Neural progenitor cell (in vitro differentiated cells): Measurements from ENCODE around the gene FGD4. TPM values are rescaled to one million over a fixed set of nuclear protein-coding genes. Genes with fewer than 3 reads are reported as not detected.

ENCODE experiments used
- DNase-seq: peaks from one replicate; pipeline ENCODE4 v3.0.0-alpha.2; 2016; ENCODE audit warnings: low spot score
- H2AFZ ChIP-seq: fragments of 200-600 bp; sonication (generic); replicated peaks from 2 replicates; pipeline ENCODE4 v1.6.1; 2016; ENCODE audit warnings: antibody characterized with exemption
- H3F3A ChIP-seq: fragments of 200-600 bp; sonication (generic); 2 replicates; pipeline ENCODE4 v1.6.1; 2016; ENCODE audit warnings: antibody characterized with exemption, low read depth
- H3K27ac ChIP-seq: fragments of 200-600 bp; sonication (generic); 2 replicates; pipeline ENCODE4 v1.5.1; 2016; ENCODE audit warnings: mild to moderate bottlenecking
- H3K27me3 ChIP-seq: fragments of 200-600 bp; sonication (generic); 2 replicates; pipeline ENCODE4 v1.6.1; 2016; ENCODE audit warnings: mild to moderate bottlenecking, moderate library complexity
- H3K36me3 ChIP-seq: fragments of 200-600 bp; sonication (generic); 2 replicates; pipeline ENCODE4 v1.5.1; 2016
- H3K4me1 ChIP-seq: fragments of 200-600 bp; sonication (generic); 2 replicates; pipeline ENCODE4 v1.6.1; 2016; ENCODE audit warnings: mixed run types
- H3K4me2 ChIP-seq: fragments of 200-600 bp; sonication (generic); 2 replicates; pipeline ENCODE4 v1.6.1; 2016
- H3K4me3 ChIP-seq: fragments of 200-600 bp; sonication (generic); 2 replicates; pipeline ENCODE4 v1.5.1; 2016
- H3K79me2 ChIP-seq: fragments of 200-600 bp; sonication (generic); 2 replicates; pipeline ENCODE4 v1.6.1; 2016; ENCODE audit warnings: low read depth
- H3K9ac ChIP-seq: fragments of 200-600 bp; sonication (generic); 2 replicates; pipeline ENCODE4 v1.6.1; 2016
- H3K9me3 ChIP-seq: fragments of 200-600 bp; sonication (generic); 2 replicates; pipeline ENCODE4 v1.5.1; 2016; ENCODE audit warnings: low read depth
- H4K20me1 ChIP-seq: fragments of 200-600 bp; sonication (generic); 2 replicates; pipeline ENCODE4 v1.6.1; 2016; ENCODE audit warnings: low read depth
- H3K27ac Mint-ChIP-seq: 3 replicates; pipeline ENCODE4 v1.8.0; 2021; ENCODE audit warnings: mixed read lengths
- H3K27me3 Mint-ChIP-seq: 2 replicates; pipeline ENCODE4 v1.8.0; 2022; ENCODE audit warnings: low read depth, mild to moderate bottlenecking, inconsistent platforms, moderate library complexity, mixed read lengths; ENCODE audit not compliant: insufficient read depth
- H3K36me3 Mint-ChIP-seq: 3 replicates; pipeline ENCODE4 v1.8.0; 2021; ENCODE audit warnings: mixed read lengths
- H3K4me1 Mint-ChIP-seq: 3 replicates; pipeline ENCODE4 v1.8.0; 2021; ENCODE audit warnings: mixed read lengths
- H3K4me3 Mint-ChIP-seq: 3 replicates; pipeline ENCODE4 v1.8.0; 2021; ENCODE audit warnings: mild to moderate bottlenecking, moderate library complexity, mixed read lengths
- H3K9me3 Mint-ChIP-seq: 3 replicates; pipeline ENCODE4 v1.8.0; 2020; ENCODE audit warnings: mixed read lengths
- CTCF ChIP-seq: fragments of 200-600 bp; sonication (generic); IDR thresholded peaks from 2 replicates; pipeline ENCODE4 v1.5.1; 2017; ENCODE audit warnings: antibody characterized with exemption, mild to moderate bottlenecking
- EZH2 ChIP-seq: fragments of 200-600 bp; sonication (generic); IDR thresholded peaks from 2 replicates; pipeline ENCODE4 v1.6.1; 2017; ENCODE audit warnings: antibody characterized with exemption, mild to moderate bottlenecking, moderate library complexity
- EZH2phosphoT487 ChIP-seq: fragments of 200-600 bp; sonication (generic); IDR thresholded peaks from 2 replicates; pipeline ENCODE4 v1.6.1; 2017; ENCODE audit warnings: antibody characterized with exemption
- total RNA-seq: library from RNA; depleted of rRNA; stranded (reverse); fragments of >200 nt; gene quantifications from 2 replicates; pipeline ENCODE4 v1.2.3, GENCODE V29; 2015; ENCODE audit warnings: low replicate concordance

FGD4 gene
- total RNA-seq, 1 donor from 2014 or later, result 41.4 TPM

GRCh38 chr12:32605326-32606095 lies 206.2 kb downstream of the FGD4 start:
- H3K9me3 ChIP-seq, result no peaks in the 10 kb centered on the region
- H2AFZ ChIP-seq, result no peak overlapping the region
- no peak overlapping the region for H3K9ac ChIP-seq
- H3K9me3 Mint-ChIP-seq, result no peaks in the 10 kb centered on the region
- TF ChIP-seq EZH2 (no peak), CTCF (no peak), EZH2phosphoT487 (no peak)
- H3K27me3 ChIP-seq, result no peaks in the 10 kb centered on the region
- no peak overlapping the region for H3K4me2 ChIP-seq
- no peak overlapping the region for H3K4me3 ChIP-seq
- H3K4me3 Mint-ChIP-seq, result no peak overlapping the region
- H3K4me1 Mint-ChIP-seq, result peaks cover 6% of the 10 kb centered on the region
- peaks cover 23% of the 10 kb centered on the region for H3K36me3 ChIP-seq
- no peak overlapping the region for H3K27ac Mint-ChIP-seq
- no peaks in the 10 kb centered on the region for H3K4me1 ChIP-seq
- H3K27ac ChIP-seq, result peak overlapping the region; percentile 55
- H4K20me1 ChIP-seq, result peaks cover 5% of the 10 kb centered on the region
- no peak for DNase-seq
- peaks cover 19% of the 10 kb centered on the region for H3K36me3 Mint-ChIP-seq
- H3F3A ChIP-seq, result no peaks in the 10 kb centered on the region
- no peaks in the 10 kb centered on the region for H3K27me3 Mint-ChIP-seq
- H3K79me2 ChIP-seq, result no peaks in the 10 kb centered on the region

- H3K27ac Mint-ChIP-seq, result no peak overlapping the region
- H3K36me3 Mint-ChIP-seq, result peaks cover 17% of the 10 kb centered on the region
- no peak overlapping the region for H3K27ac ChIP-seq
Measured at GRCh38 chr12:32606443-32606842, 207.1 kb downstream of the FGD4 start.

GRCh38 chr12:32609966-32610365 lies 210.6 kb downstream of the FGD4 start:
- Histone ChIP-seq H3F3A (peaks cover 4% of the 10 kb centered on the region), H3K4me3 (no peak overlapping the region), H3K9ac (no peak overlapping the region), H3K9me3 (no peaks in the 10 kb centered on the region), H3K79me2 (no peaks in the 10 kb centered on the region), H2AFZ (no peak overlapping the region), H3K27ac (no peak overlapping the region), H3K4me1 (no peaks in the 10 kb centered on the region), H4K20me1 (no peaks in the 10 kb centered on the region), H3K4me2 (no peak overlapping the region), H3K36me3 (peaks cover 19% of the 10 kb centered on the region), H3K27me3 (no peaks in the 10 kb centered on the region)
- no peak overlapping the region for H3K4me3 Mint-ChIP-seq
- TF ChIP-seq EZH2 (no peak), EZH2phosphoT487 (no peak), CTCF (no peak)
- H3K27me3 Mint-ChIP-seq, result no peaks in the 10 kb centered on the region
- H3K27ac Mint-ChIP-seq, result no peak overlapping the region
- no peak for DNase-seq
- no peaks in the 10 kb centered on the region for H3K9me3 Mint-ChIP-seq
- peaks cover 22% of the 10 kb centered on the region for H3K36me3 Mint-ChIP-seq
- peaks cover 6% of the 10 kb centered on the region for H3K4me1 Mint-ChIP-seq

More at GRCh38 chr12:32606443-32606842, 207.1 kb downstream of the FGD4 start:
- H3K27me3 Mint-ChIP-seq, result no peaks in the 10 kb centered on the region
- no peak for TF ChIP-seq CTCF
- TF ChIP-seq EZH2, result no peak
- TF ChIP-seq EZH2phosphoT487, result no peak
- no peak overlapping the region for H3K9ac ChIP-seq
- no peaks in the 10 kb centered on the region for H3K9me3 ChIP-seq
- H3K79me2 ChIP-seq, result no peaks in the 10 kb centered on the region
- H3K4me3 Mint-ChIP-seq, result no peak overlapping the region
- no peaks in the 10 kb centered on the region for H3K27me3 ChIP-seq
- H3F3A ChIP-seq, result no peaks in the 10 kb centered on the region
- no peaks in the 10 kb centered on the region for H3K4me1 ChIP-seq
- H3K4me1 Mint-ChIP-seq, result peaks cover 6% of the 10 kb centered on the region
- no peak overlapping the region for H3K4me3 ChIP-seq
- no peaks in the 10 kb centered on the region for H3K9me3 Mint-ChIP-seq
- H4K20me1 ChIP-seq, result peaks cover 5% of the 10 kb centered on the region
- no peak overlapping the region for H3K4me2 ChIP-seq
- DNase-seq, result no peak
- no peak overlapping the region for H2AFZ ChIP-seq
- H3K36me3 ChIP-seq, result peaks cover 29% of the 10 kb centered on the region
